A673 (cell line): Measurements from ENCODE around the gene TBRG1. TPM values are rescaled to one million over a fixed set of nuclear protein-coding genes. Genes with fewer than 3 reads are reported as not detected.

Experiments used
- BruUV-seq: library from RNA; stranded (reverse); fragments of 400-500 nt; replicated peaks from 2 replicates; lab custom pipeline; 2021; lab: Mats Ljungman, UMichigan
- CTCF ChIA-PET: fragments of 300-600 bp; sonication (Branson Sonifier 250); formaldehyde crosslinking; loops from one replicate; lab custom pipeline; 2022; ENCODE audit warnings: antibody characterized with exemption; lab: Charles Lee
- POLR2A ChIA-PET: fragments of 300-600 bp; sonication (Branson Sonifier 250); formaldehyde crosslinking; loops from one replicate; lab custom pipeline; 2022; ENCODE audit warnings: antibody characterized with exemption; ENCODE audit not compliant: low non-redundant PET; lab: Charles Lee
- DNase-seq: peaks from one replicate; pipeline ENCODE4 v3.0.0-alpha.2; 2015; ENCODE audit warnings: low spot score
- H3K27ac ChIP-seq: fragments of 200-600 bp; sonication (generic); 2 replicates; pipeline ENCODE4 v1.5.1; 2016; ENCODE audit warnings: mixed run types, low read depth, mild to moderate bottlenecking, mixed read lengths, antibody characterized with exemption, low read length; ENCODE audit not compliant: poor library complexity, severe bottlenecking
- H3K27me3 ChIP-seq: fragments of 200-600 bp; sonication (generic); replicated peaks from 2 replicates; pipeline ENCODE4 v1.6.1; 2017; ENCODE audit warnings: mixed run types, low read depth, mild to moderate bottlenecking, mixed read lengths, antibody characterized with exemption, low read length; ENCODE audit not compliant: insufficient read depth, poor library complexity
- H3K36me3 ChIP-seq: fragments of 200-600 bp; sonication (generic); 2 replicates; pipeline ENCODE4 v1.6.1; 2016; ENCODE audit warnings: mixed run types, mild to moderate bottlenecking, mixed read lengths, antibody characterized with exemption, low read length; ENCODE audit not compliant: insufficient read depth, poor library complexity, severe bottlenecking
- H3K4me1 ChIP-seq: fragments of 200-600 bp; sonication (generic); 2 replicates; pipeline ENCODE4 v1.6.1; 2017; ENCODE audit warnings: mixed run types, mild to moderate bottlenecking, mixed read lengths, antibody characterized with exemption, low read length; ENCODE audit not compliant: insufficient read depth, poor library complexity, severe bottlenecking
- H3K4me3 ChIP-seq: fragments of 200-600 bp; sonication (generic); 2 replicates; pipeline ENCODE4 v1.5.1; 2016; ENCODE audit warnings: low read depth, mixed run types, mild to moderate bottlenecking, mixed read lengths, low read length; ENCODE audit not compliant: poor library complexity, severe bottlenecking
- H3K9me3 ChIP-seq: fragments of 200-600 bp; sonication (generic); 2 replicates; pipeline ENCODE4 v1.6.1; 2016; ENCODE audit warnings: mixed run types, low read depth, mild to moderate bottlenecking, mixed read lengths, antibody characterized with exemption, low read length; ENCODE audit not compliant: poor library complexity, severe bottlenecking
- EZH2 ChIP-seq: fragments of 200-600 bp; sonication (generic); IDR thresholded peaks from 2 replicates; pipeline ENCODE4 v1.6.1; 2017; ENCODE audit warnings: borderline replicate concordance, low read depth, mild to moderate bottlenecking, mixed read lengths, antibody characterized with exemption, low read length; ENCODE audit not compliant: poor library complexity, severe bottlenecking
- intact Hi-C: fragments of 100-400 bp; cut with micrococcal nuclease; formaldehyde crosslinking; loops from one replicate; pipeline ENCODE4 v1.10.0; 2022; ENCODE audit not compliant: unreplicated experiment
- total RNA-seq: library from RNA; stranded (reverse); gene quantifications from 2 replicates; pipeline ENCODE4 v1.2.3, GENCODE V29; 2021
- TF ChIP-seq, protein P1 (sequence below): fragments of 300-800, 200-600 bp; sonication (generic); conservative IDR thresholded peaks from 2 replicates; pipeline ENCODE4 v1.5.1; 2017; ENCODE audit warnings: low read depth, mild to moderate bottlenecking, antibody characterized with exemption, low read length, moderate library complexity, mixed read lengths

TBRG1 gene
- total RNA-seq, 1 experiment from 2014 or later, result 44.4 TPM

DNA sequence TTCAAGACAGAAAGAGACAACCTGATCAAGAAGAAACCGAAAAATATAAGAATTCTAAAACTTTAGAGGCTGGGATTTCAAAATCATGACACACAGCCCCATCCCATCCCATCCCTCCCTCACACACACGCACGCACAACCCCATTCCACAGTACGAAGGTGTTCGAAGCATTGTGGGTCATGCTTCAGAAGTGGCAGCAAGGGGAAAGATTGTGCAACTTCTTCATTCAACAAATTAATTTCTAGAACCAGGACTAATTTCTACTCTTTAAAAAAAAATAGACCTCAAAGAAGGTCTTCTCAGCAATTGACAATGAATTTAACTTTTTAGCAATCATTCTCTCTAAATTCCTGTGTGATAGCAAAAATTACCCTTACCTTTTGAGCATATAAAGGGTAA is 51.9 kb downstream of the TBRG1 start:
- no peaks in the 10 kb centered on the region for H3K36me3 ChIP-seq

DNA sequence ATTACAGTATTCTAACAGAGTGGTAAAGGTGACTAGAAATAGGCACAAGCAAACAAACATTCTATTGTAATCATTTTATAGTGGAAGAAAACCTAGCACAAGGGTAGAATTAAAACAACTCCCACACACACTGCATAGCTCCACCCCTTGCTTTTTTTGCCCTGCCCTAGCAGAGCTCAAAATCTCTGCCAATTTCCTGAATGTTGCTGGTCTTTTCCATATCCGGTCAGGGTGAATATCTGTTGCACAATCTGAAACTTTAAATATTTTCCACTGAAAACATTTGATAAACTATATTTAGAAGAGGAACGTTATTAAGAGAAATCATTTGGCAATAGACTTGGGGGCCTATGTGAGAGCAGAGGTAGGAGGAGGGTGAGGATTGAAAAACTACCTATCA is 53.7 kb downstream of the TBRG1 start:
- POLR2A ChIA-PET, result no interaction called here
- H3K27ac ChIP-seq, result no peak overlapping the region
- no peaks in the 10 kb centered on the region for H3K9me3 ChIP-seq
- BruUV-seq, result no TSS peak
- peak; percentile 28 for DNase-seq
- intact Hi-C loops, result no loop called here
- TF ChIP-seq, protein P1, sequence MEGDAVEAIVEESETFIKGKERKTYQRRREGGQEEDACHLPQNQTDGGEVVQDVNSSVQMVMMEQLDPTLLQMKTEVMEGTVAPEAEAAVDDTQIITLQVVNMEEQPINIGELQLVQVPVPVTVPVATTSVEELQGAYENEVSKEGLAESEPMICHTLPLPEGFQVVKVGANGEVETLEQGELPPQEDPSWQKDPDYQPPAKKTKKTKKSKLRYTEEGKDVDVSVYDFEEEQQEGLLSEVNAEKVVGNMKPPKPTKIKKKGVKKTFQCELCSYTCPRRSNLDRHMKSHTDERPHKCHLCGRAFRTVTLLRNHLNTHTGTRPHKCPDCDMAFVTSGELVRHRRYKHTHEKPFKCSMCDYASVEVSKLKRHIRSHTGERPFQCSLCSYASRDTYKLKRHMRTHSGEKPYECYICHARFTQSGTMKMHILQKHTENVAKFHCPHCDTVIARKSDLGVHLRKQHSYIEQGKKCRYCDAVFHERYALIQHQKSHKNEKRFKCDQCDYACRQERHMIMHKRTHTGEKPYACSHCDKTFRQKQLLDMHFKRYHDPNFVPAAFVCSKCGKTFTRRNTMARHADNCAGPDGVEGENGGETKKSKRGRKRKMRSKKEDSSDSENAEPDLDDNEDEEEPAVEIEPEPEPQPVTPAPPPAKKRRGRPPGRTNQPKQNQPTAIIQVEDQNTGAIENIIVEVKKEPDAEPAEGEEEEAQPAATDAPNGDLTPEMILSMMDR, result no peak
- no peak for TF ChIP-seq EZH2
- H3K4me3 ChIP-seq, result no peak overlapping the region
- no peaks in the 10 kb centered on the region for H3K27me3 ChIP-seq
- peaks cover 10% of the 10 kb centered on the region for H3K4me1 ChIP-seq
- CTCF ChIA-PET, result no interaction called here
- H3K36me3 ChIP-seq, result no peaks in the 10 kb centered on the region

More for the DNA sequence above, 51.9 kb downstream of the TBRG1 start:
- DNase-seq, result no peak
- POLR2A ChIA-PET, result no interaction called here
- CTCF ChIA-PET, result interaction anchor here (0.6 to 1.0 kb wide), 2 partner anchors 19 to 162 kb away, joined by 5 to 12 read pairs; no protein-coding TSS in a partner anchor
- Histone ChIP-seq H3K4me3 (peak overlapping the region; percentile 73), H3K27me3 (no peaks in the 10 kb centered on the region), H3K4me1 (peaks cover 10% of the 10 kb centered on the region), H3K9me3 (no peaks in the 10 kb centered on the region), H3K27ac (peak overlapping the region; percentile 76)
- intact Hi-C loops, result loop anchor here (1.0 kb wide), 1 partner anchor 72 kb away; no protein-coding TSS in a partner anchor
- TF ChIP-seq, protein P1, result no peak
- TF ChIP-seq EZH2, result no peak
- BruUV-seq, result no TSS peak

DNA sequence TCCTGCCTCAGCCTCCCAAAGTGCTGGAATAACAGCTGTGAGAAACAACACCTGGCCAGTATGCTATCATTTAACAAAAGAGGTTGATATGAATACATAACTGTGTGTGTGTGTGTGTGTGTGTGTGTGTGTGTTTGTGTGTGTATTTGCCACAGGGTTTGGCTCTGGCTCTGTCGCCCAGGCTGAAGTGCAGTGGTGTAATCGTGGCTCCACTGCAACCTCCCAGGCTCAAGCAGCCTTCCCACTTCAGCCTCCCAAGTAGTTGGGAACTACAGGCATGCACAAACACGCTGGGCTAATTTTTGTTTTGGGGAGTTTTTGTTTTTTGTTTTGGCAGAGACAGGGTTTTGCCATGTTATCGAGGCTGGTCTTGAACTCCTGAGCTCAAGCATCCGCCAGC is 55.8 kb downstream of the TBRG1 start:
- H3K4me1 ChIP-seq, result peaks cover 10% of the 10 kb centered on the region
- no TSS peak for BruUV-seq
- H3K27ac ChIP-seq, result no peak overlapping the region
- H3K4me3 ChIP-seq, result no peak overlapping the region
- intact Hi-C loops, result no loop called here
- H3K36me3 ChIP-seq, result no peaks in the 10 kb centered on the region
- TF ChIP-seq, protein P1, result no peak
- no peak for TF ChIP-seq EZH2
- peaks cover 16% of the 10 kb centered on the region for H3K9me3 ChIP-seq
- ChIA-PET POLR2A (no interaction called here), CTCF (interaction anchor here (0.7 kb wide), 1 partner anchor 878 kb away, joined by 3 read pairs; no protein-coding TSS in a partner anchor)
- H3K27me3 ChIP-seq, result no peaks in the 10 kb centered on the region
- DNase-seq, result no peak
